Activated B cell treated with CpG ODN at 0.5 μM for 24 hours (primary cell): Measurements from ENCODE around the gene B4GALT2. TPM values are rescaled to one million over a fixed set of nuclear protein-coding genes. Genes with fewer than 3 reads are reported as not detected.

Source experiments
- ATAC-seq: fragments of 200-7000 bp; cut with Tn5 transposase; one replicate; pipeline ENCODE4 v1.10.0; 2021; ENCODE audit warnings: low read depth, mild to moderate bottlenecking, moderate library complexity
- CTCF ChIA-PET: fragments of 350-600 bp; sonication (Branson Sonifier 250); formaldehyde crosslinking; loops from one replicate; lab custom pipeline; 2021; ENCODE audit warnings: antibody characterized with exemption; lab: Charles Lee
- POLR2A ChIA-PET: fragments of 350-600 bp; sonication (Branson Sonifier 250); formaldehyde crosslinking; loops from one replicate; lab custom pipeline; 2021; ENCODE audit warnings: antibody characterized with exemption; lab: Charles Lee
- DNase-seq: peaks from one replicate; pipeline ENCODE4 v3.0.0; 2022
- H3K27ac Mint-ChIP-seq: one replicate; pipeline ENCODE4 v1.8.0; 2020; ENCODE audit warnings: mixed read lengths
- H3K27me3 Mint-ChIP-seq: one replicate; pipeline ENCODE4 v1.8.0; 2021; ENCODE audit warnings: mixed read lengths
- H3K36me3 Mint-ChIP-seq: one replicate; pipeline ENCODE4 v1.8.0; 2021; ENCODE audit warnings: low read depth, mixed read lengths
- H3K4me1 Mint-ChIP-seq: one replicate; pipeline ENCODE4 v1.8.0; 2021; ENCODE audit warnings: mixed read lengths
- H3K4me3 Mint-ChIP-seq: one replicate; pipeline ENCODE4 v1.8.0; 2020; ENCODE audit warnings: mild to moderate bottlenecking, mixed read lengths
- H3K9me3 Mint-ChIP-seq: one replicate; pipeline ENCODE4 v1.8.0; 2020; ENCODE audit warnings: mixed read lengths
- CTCF ChIP-seq: fragments of 200-600 bp; IDR thresholded peaks from one replicate; pipeline ENCODE4 v1.8.0; 2022; ENCODE audit warnings: antibody characterized with exemption, mild to moderate bottlenecking
- intact Hi-C: fragments of 100-400 bp; cut with micrococcal nuclease; formaldehyde crosslinking; loops from one replicate; pipeline ENCODE4 v1.15.1; 2024
- total RNA-seq: library from RNA; stranded (reverse); gene quantifications from 2 replicates; pipeline ENCODE4 v1.2.3, GENCODE V29; 2022

B4GALT2 gene
- total RNA-seq, 1 donor from 2014 or later, result 8.1 TPM

GRCh38 chr1:43996733-43997115 is 17.7 kb downstream of the B4GALT2 start:
- Mint-ChIP-seq H3K27me3 (no peaks in the 10 kb centered on the region), H3K9me3 (no peaks in the 10 kb centered on the region), H3K27ac (no peak overlapping the region), H3K4me3 (no peak overlapping the region), H3K36me3 (no peaks in the 10 kb centered on the region), H3K4me1 (peaks cover 29% of the 10 kb centered on the region)
- intact Hi-C loops, result loop anchor here (10.0 kb wide), 1 partner anchor 638 kb away; no protein-coding TSS in a partner anchor
- TF ChIP-seq CTCF, result no peak
- ATAC-seq (no peak), DNase-seq (no peak)
- CTCF ChIA-PET, result no interaction called here
- POLR2A ChIA-PET, result no interaction called here

GRCh38 chr1:43997295-43997999 is 18.4 kb downstream of the B4GALT2 start:
- TF ChIP-seq CTCF, result no peak
- Mint-ChIP-seq H3K36me3 (no peaks in the 10 kb centered on the region), H3K27ac (no peak overlapping the region), H3K27me3 (no peaks in the 10 kb centered on the region), H3K4me1 (peaks cover 24% of the 10 kb centered on the region), H3K9me3 (no peaks in the 10 kb centered on the region), H3K4me3 (no peak overlapping the region)
- CTCF ChIA-PET, result no interaction called here
- DNase-seq (no peak), ATAC-seq (no peak)
- POLR2A ChIA-PET, result no interaction called here
- intact Hi-C loops, result loop anchor here (10.0 kb wide), 1 partner anchor 637 kb away; no protein-coding TSS in a partner anchor

- intact Hi-C loops, result loop anchor here (10.0 kb wide), 1 partner anchor 637 kb away; no protein-coding TSS in a partner anchor
- H3K27me3 Mint-ChIP-seq, result no peaks in the 10 kb centered on the region
- ChIA-PET CTCF (no interaction called here), POLR2A (no interaction called here)
- no peak for ATAC-seq
- no peak for TF ChIP-seq CTCF
- peaks cover 19% of the 10 kb centered on the region for H3K4me1 Mint-ChIP-seq
- H3K4me3 Mint-ChIP-seq, result no peak overlapping the region
- H3K9me3 Mint-ChIP-seq, result no peaks in the 10 kb centered on the region
- no peak for DNase-seq
- no peak overlapping the region for H3K27ac Mint-ChIP-seq
- H3K36me3 Mint-ChIP-seq, result no peaks in the 10 kb centered on the region
These were observed 19.0 kb downstream of the B4GALT2 start for GRCh38 chr1:43998000-43998378.

- Mint-ChIP-seq H3K4me1 (peaks cover 6% of the 10 kb centered on the region), H3K27me3 (no peaks in the 10 kb centered on the region), H3K27ac (no peak overlapping the region), H3K4me3 (no peak overlapping the region), H3K36me3 (no peaks in the 10 kb centered on the region), H3K9me3 (no peaks in the 10 kb centered on the region)
- ChIA-PET CTCF (interaction anchor here (9.2 kb wide), 1 partner anchor 36 kb away, joined by 150 read pairs; no protein-coding TSS in a partner anchor), POLR2A (no interaction called here)
- ATAC-seq, result no peak
- DNase-seq, result no peak
- TF ChIP-seq CTCF, result no peak
- intact Hi-C loops, result loop anchor here (10.0 kb wide), 1 partner anchor 635 kb away; no protein-coding TSS in a partner anchor
These were observed 20.4 kb downstream of the B4GALT2 start for GRCh38 chr1:43999455-43999854.

GRCh38 chr1:44000122-44000665 is 21.2 kb downstream of the B4GALT2 start:
- Mint-ChIP-seq H3K4me3 (no peak overlapping the region), H3K9me3 (no peaks in the 10 kb centered on the region), H3K27ac (no peak overlapping the region), H3K36me3 (no peaks in the 10 kb centered on the region), H3K4me1 (peaks cover 2% of the 10 kb centered on the region), H3K27me3 (no peaks in the 10 kb centered on the region)
- no peak for DNase-seq
- CTCF ChIA-PET, result interaction anchor here (9.2 kb wide), 1 partner anchor 35 kb away, joined by 150 read pairs; no protein-coding TSS in a partner anchor
- no peak for ATAC-seq
- POLR2A ChIA-PET, result interaction anchor here (0.5 kb wide), 1 partner anchor 47 kb away, joined by 3 read pairs; no protein-coding TSS in a partner anchor
- TF ChIP-seq CTCF, result no peak
- intact Hi-C loops, result no loop called here
